HG02884 (cell line): ENCODE results near the gene CST4.
"Not testable (repeated sequence)": the region's sequence is repeated elsewhere in the genome, so short reads cannot be mapped to it uniquely, and the experiment has no call there.

Experiments used
- ATAC-seq: cut with Tn5 transposase; IDR thresholded peaks from one replicate; pipeline ENCODE4 v1.9.1; 2021; ENCODE audit warnings: mild to moderate bottlenecking, moderate library complexity; ENCODE audit not compliant: unreplicated experiment

CST4 gene

GRCh38 chr20:23688684-23689398 is at the start of gene CST4:
CST4 (minus strand) TSS chr20:23689038; CDS start chr20:23688969, 69 bp downstream.
- not testable (repeated sequence) for ATAC-seq

GRCh38 chr20:23735391-23735790 is 46.6 kb upstream of the CST4 start:
- ATAC-seq = not testable (repeated sequence)

- ATAC-seq = not testable (repeated sequence)
These were observed 46.1 kb upstream of the CST4 start for GRCh38 chr20:23734949-23735348.

GRCh38 chr20:23734440-23734839 is 45.6 kb upstream of the CST4 start:
- not testable (repeated sequence) for ATAC-seq

GRCh38 chr20:23727016-23727415 is 38.2 kb upstream of the CST4 start:
- ATAC-seq = no peak

GRCh38 chr20:23725102-23725501 is 36.3 kb upstream of the CST4 start:
- ATAC-seq = no peak

- ATAC-seq = peak; percentile 91
These were observed 34.9 kb upstream of the CST4 start for GRCh38 chr20:23723659-23724307.

- ATAC-seq = not testable (repeated sequence)
These were observed 34.0 kb upstream of the CST4 start for GRCh38 chr20:23722851-23723250.

- ATAC-seq = no peak
These were observed 33.1 kb upstream of the CST4 start for GRCh38 chr20:23721962-23722361.

GRCh38 chr20:23719351-23719750 is 30.5 kb upstream of the CST4 start:
- ATAC-seq = not testable (repeated sequence)

- ATAC-seq = not testable (repeated sequence)
These were observed 22.9 kb upstream of the CST4 start for GRCh38 chr20:23711778-23712177.

- no peak for ATAC-seq
These were observed 21.9 kb upstream of the CST4 start for GRCh38 chr20:23710771-23711170.

GRCh38 chr20:23705895-23706294 is 17.1 kb upstream of the CST4 start:
- ATAC-seq = no peak

GRCh38 chr20:23702021-23702420 is 13.2 kb upstream of the CST4 start:
- ATAC-seq = no peak

GRCh38 chr20:23700931-23701330 is 12.1 kb upstream of the CST4 start:
- ATAC-seq = no peak

GRCh38 chr20:23697947-23698346 is 9.1 kb upstream of the CST4 start:
- ATAC-seq = no peak

- ATAC-seq = not testable (repeated sequence)
These were observed 6.2 kb upstream of the CST4 start for GRCh38 chr20:23695068-23695395.

GRCh38 chr20:23694178-23695067 is 5.6 kb upstream of the CST4 start:
- not testable (repeated sequence) for ATAC-seq

- not testable (repeated sequence) for ATAC-seq
These were observed 4.1 kb upstream of the CST4 start for GRCh38 chr20:23692725-23693619.

GRCh38 chr20:23691675-23692074 is 2.8 kb upstream of the CST4 start:
- no peak for ATAC-seq
